NOMO-1 treated with DMSO at 0.1 percent for 48 hours (cell line): ENCODE results near the gene RAF1.
A peak's percentile ranks its signal among the peaks of the same experiment; 100 is the strongest.
"Not testable (repeated sequence)": the region's sequence is repeated elsewhere in the genome, so short reads cannot be mapped to it uniquely, and the experiment has no call there.

Experiments
- DNase-seq: peaks from one replicate; lab custom pipeline; 2025; ENCODE audit not compliant: unreplicated experiment; lab: John Stamatoyannopoulos, UW

Gene RAF1

GRCh38 chr3:12677616-12678015, 13.7 kb upstream of the RAF1 start:
- no peak for DNase-seq

DNA sequence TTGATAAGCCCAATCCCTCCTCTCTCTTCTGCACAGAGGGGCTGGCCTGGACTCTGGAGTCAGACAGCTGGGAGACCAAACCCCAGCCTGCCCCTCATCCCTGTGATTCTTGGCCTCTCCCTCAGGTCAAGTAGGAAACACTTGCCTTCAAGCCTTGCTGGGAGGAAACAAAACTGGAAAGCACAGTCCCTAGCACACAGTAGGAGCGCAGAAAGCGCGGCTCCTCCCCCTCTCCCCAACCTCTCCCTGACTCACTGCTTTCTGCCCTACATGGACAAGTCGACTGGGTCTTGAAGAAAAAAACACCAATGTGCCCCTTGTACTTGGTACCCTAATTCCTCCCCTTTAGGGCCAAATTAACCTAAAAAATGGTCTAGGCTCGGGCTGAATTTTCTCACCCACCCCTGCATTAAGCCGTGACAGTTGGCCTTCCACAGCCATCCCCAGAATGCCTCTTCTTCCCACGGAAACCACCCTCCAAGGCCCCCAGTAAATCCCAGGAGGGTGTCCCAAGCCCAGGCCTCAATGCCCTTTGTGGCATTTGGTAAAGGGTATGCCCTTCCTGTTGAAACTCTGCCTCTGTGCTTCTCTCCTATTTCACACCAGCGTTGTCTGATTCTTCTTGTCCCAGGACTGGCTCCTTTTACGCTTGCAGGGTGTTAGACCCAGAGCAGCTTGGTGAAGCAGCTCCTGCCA, 11.3 kb upstream of the RAF1 start:
- DNase-seq, result no peak

DNA sequence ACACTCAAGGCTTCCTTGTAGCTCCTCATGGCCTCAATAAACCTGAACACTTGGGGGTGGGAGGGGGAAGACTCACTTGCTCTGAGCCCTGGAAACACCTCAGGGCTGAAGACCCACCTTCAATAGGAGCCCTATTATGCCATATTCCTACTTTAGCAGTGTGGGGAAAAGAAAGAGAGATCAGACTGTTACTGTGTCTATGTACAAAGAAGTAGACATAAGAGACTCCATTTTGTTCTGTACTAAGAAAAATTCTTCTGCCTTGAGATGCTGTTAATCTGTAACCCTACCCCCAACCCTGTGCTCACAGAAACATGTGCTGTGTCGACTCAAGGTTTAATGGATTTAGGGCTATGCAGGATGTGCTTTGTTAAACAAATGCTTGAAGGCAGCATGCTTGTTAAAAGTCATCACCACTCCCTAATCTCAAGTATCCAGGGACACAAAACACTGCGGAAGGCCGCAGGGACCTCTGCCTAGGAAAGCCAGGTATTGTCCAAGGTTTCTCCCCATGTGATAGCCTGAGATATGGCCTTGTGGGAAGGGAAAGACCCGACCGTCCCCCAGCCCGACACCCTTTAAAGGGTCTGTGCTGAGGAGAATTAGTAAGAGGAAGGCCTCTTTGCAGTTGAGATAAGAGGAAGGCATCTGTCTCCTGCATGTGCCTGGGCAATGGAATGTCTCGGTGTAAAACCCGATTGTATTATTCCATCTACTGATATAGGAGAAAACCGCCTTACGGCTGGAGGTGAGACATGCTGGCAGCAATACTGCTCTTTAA, 10.2 kb upstream of the RAF1 start:
- not testable (repeated sequence) for DNase-seq

DNA sequence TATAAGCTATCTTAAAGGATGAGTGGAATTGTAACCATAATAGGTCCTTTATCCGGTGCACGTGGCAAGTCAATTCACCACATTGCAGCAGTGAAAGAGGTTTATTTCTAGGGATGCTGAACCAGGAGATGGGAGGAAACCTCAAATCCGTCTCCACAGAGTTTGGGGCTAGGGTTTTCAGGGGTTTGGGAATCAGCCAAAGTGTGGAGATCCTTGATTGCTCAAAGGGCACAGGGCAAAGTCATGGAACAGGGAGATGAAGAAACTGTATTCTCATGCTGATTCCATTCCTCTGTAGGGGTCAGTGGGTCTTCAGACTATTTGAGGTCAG, 7.2 kb upstream of the RAF1 start:
- no peak for DNase-seq

DNA sequence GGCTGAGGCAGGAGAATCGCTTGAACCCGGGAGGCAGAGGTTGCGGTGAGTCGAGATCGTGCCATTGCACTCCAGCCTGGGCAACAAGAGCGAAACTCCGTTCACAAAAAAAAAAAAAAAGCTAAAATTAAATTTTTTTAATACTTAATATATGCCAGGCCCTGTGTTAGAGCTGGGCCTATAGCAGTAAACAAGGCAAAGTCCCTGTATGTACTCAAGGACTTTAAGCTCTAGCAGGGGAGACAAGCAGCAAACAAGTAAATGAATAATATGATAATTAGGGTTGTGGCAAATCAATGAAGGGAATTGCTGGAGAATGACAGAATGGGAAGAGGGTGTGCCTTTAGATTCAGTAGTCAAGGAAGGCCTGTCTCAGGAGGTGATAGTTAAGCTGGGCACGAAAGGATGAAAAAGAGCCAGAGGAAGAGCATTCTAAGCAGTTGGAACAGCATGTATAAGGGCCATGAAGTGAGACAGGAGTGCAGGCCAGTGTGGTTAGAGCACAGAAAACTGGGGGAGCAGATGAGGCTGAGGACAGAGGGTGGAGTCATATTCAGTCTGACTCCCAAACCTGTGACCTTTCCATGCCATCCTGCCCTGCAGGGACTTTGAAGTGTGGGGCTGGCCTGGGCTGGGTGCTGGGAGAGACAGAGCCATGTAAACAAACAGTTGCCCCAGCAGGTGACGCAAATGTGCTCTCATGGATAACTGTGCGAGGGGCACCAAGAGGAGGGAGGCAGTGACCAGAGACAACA, 6.6 kb upstream of the RAF1 start:
- DNase-seq, result no peak

GRCh38 chr3:12663401-12663935, 449 bp downstream of the RAF1 start:
- DNase-seq, result no peak

DNA sequence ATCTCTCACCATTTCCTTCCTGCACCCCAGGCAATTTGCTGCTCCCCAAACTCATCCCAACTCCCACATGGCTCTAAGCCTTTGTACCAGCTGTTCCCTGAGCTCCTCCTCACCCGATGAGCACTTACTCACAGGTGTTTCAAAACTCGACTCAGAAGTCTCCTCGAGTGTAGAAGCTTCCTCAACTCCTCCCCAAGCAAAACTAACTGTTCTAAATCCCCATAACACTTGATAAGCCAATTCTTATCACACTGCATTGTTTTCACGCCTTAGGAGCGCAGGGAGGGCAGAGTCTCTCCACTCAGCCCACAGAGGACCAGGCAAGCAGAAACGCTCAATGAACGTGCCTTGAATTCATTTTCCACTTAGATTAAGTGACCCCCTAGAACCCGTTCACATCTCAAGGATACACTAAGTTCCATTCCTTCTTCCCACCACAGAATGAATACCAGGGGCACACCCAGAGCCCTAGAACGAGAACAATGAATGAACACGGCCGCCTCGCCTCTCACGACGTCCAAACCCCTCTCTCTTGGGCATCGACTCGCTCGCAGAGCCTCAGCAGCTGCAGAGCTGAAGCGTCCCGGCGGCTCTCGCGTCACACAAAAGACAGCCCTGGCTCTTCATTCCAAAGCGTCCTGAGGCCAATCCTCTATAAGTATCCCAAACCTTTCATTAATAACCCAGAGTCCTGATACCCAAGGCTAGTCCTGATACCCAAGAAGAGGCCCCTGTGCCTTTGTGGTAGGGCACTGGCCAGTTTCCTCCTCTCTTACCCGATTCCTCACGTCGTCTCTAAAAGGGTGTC, 1.1 kb downstream of the RAF1 start:
- peak; percentile 32 for DNase-seq

DNA sequence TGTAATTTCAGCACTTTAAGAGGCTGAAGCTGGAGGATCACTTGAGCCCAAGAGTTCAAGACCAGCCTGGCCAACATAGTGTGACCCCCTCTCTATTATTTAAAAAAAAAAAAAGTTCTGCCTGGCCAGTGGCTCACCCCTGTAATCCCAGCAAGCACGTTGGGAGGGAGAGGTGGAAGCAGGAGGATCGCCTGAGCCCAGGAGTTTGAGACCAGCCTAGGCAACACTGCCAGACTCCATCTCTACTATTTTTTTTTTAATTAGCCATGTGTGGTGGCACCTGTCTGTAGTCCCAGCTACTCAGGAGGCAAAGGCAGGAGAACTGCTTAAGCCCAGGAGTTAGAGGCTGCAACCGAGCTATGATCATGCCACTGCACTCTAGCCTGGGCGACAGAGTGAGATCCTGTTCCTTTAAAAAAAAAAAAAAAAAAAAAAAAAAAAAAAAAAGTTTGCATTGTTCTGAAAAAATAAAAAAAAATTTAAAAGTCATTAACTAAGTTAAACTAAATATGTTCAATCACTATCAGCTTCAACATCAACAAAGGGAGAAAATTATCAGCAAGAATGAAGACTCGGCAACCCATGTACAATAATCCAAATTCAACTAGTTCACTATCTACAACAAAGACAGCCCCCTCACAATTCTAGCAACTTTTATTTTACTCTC, 1.9 kb downstream of the RAF1 start:
- DNase-seq, result no peak

- not testable (repeated sequence) for DNase-seq
Observed at GRCh38 chr3:12661375-12661774, 2.5 kb downstream of the RAF1 start.

DNA sequence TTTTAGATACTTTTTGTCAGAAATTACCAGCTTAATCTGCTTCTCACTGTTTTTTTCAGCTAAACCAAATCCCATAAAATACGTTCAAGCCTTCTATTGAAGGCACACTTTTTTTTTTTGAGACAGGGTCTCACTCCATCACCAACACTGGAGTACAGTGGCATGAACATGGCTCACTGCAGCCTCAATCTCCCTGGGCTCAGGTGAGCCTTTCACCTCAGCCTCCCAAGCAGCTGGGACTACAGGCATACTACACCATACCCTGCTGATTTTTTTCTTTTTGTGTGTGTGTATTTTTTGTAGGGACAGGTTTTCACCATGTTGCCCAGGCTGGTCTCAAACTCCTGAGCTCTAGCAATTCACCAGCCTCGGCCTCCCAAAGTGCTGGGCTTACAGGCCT, 3.7 kb downstream of the RAF1 start:
- DNase-seq, result no peak

- DNase-seq, result no peak
Observed at GRCh38 chr3:12659316-12660015, 4.5 kb downstream of the RAF1 start.

DNA sequence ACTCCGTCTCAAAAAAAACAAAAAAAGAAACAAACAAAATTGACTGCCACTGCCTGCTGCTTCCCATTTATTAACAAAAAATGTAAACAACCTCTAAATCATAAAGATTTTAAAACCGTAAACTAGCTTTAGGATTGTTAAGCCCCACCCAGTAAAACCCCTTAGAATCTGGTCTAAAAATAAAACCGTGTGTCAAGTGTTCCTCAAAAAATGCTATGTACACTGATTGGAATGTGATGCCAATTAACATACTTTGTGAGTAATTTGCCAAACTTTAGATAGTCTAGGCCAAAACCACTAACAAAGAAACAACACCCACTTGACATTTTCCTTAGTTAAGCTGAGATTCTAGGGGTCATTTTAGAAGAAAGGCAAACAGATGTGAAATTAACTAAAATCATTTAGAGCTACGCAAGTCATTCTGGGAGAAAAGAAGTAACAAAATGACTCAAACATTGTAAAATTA, 5.3 kb downstream of the RAF1 start:
- no peak for DNase-seq

- no peak for DNase-seq
Observed at GRCh38 chr3:12656850-12657249, 7.1 kb downstream of the RAF1 start.

- no peak for DNase-seq
Observed at GRCh38 chr3:12656193-12656592, 7.7 kb downstream of the RAF1 start.

GRCh38 chr3:12655701-12656100, 8.2 kb downstream of the RAF1 start:
- DNase-seq, result no peak

DNA sequence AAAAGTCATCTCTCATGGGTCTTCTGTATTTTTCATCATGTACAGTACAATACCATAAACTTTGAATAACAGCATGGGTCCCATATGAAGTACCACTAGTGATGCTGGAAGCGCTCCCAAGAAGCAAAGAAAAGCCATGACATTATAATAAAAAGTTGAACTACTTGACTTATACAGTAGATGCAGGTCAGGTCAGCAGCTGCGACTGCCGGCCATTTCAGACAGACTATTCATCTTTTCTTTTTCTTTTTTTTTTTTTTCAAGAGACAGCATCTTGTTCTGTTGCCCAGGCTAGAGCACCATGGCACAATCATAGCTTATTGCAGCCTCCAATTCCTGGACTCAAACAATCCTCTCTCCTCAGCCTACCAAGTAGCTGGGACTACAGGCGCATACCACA, 10.2 kb downstream of the RAF1 start:
- DNase-seq, result no peak

DNA sequence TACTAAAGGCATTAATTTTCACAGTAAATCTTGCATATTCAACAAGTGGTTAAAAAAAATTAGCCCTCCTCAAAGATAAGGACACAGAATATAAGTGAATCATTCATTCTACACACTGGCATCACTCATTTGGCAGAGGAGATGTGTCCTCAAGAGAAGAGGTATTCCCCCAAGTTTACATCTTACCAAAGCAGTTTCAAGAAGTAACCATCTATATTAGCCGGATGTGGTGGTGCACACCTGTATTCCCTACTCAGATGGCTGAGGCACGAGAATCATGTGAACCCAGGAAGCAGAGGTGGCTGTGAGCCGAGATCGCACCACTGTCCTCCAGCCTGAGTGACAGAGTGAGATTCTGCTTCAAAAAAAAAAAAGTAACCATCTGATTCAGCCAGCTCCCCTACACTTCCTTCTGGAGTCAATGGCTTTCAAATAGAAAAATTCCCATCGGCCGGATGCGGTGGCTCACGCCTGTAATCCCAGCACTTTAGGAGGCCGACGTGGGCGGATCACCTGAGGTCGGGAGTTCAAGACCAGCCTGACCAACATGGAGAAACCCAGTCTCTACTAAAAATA, 15.4 kb downstream of the RAF1 start:
- no peak for DNase-seq

DNA sequence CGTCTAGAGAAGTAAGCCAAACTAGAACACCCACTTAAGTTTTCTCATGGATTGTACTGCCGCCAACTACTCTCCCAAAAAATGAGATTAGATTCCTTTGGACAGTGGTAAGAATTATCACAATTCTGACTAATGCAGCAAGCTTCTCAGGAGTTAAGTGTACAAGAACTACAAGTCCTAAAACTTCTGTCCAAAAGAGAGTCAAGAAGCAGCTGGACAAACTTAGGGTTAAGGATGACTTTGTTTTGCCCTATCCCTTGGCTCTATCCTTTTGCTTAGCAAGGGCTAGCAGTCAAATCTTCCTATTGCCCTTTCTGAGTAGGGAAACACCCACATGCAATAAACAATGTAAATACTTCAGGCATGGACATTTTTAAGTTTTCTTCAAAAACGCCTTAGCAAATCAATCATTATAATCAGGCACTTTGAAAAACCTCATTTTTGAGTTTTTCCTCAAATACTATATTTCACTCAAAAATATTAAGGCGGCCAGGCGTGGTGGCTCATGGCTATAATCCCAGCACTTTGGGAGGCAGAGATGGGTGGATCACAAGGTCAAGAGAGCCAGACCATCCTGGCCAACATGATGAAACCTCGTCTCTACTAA, 19.5 kb downstream of the RAF1 start:
- DNase-seq, result no peak

GRCh38 chr3:12643724-12644123, 20.2 kb downstream of the RAF1 start:
- no peak for DNase-seq
